CD4-positive, alpha-beta T cell treated with Interleukin-1 beta for 1 hour (primary cell): ENCODE data around the gene NAPSA.
"Not testable (repeated sequence)": the region's sequence is repeated elsewhere in the genome, so short reads cannot be mapped to it uniquely, and the experiment has no call there.

ENCODE experiments used
- DNase-seq, 2 donors: peaks; one replicate each; pipeline ENCODE4 v3.0.0-alpha.2; 2020 to 2022

Gene NAPSA

DNA sequence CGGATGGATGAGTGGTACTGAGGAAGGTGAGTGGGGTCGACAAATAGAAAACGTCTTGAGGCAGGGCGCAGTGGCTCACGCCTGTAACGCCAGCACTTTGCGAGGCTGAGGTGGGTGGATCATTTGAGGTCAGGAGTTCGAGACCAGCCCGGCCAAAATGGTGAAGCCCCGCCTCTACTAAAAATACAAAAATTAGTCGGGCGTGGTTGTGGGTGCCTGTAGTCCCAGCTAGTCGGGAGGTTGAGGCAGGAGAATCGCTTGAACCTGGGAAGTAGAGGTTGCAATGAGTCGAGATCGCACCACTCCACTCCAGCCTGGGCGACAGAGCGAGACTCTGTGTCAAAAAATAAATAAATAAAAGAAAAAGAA lies 35.5 kb downstream of the NAPSA start:
- not testable (repeated sequence) for DNase-seq

DNA sequence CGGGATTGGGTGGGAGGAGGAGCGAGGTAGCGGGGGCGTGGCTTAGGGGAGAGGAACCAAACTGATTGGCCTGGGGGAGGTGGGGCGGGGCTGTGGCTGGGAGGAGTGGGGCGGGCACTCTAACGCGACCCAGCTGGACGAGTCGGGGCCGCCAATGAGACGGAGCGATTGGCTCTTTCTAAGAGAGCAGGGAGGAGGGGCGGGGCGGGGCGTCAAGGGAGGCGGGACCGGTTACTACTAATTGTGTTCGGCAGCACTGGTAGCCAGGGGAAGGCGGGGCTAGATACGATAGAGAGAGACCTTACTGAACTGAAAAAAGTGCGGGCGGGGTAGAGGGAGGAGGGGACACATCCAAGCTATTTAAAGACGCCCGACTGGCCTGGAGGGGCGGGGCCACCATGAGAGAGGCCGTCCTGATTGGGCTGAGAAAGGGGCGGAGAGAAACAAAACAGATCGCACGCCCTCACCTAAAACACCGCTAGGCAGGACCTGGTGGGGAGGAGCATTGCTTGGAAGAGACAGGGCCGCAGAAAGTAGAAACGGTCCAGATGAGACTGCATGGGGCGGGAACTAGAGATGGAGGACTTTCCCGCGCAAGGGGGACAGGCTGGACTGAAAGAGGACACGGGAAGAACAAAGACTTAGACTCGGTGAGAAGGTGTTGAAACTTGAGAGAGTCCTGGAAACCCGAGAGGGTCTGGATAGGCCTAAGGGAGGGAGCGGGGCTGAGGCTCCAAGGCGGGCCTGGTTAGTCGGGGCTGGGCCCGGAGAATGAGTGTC lies 36.1 kb downstream of the NAPSA start, which contains the start of gene KCNC3:
Gene KCNC3 (minus strand): TSS at position 232 of the 780 bp plus-strand sequence. CDS start 295 bp downstream, outside the sequence.
- DNase-seq = peak; percentile 92 to 97

DNA sequence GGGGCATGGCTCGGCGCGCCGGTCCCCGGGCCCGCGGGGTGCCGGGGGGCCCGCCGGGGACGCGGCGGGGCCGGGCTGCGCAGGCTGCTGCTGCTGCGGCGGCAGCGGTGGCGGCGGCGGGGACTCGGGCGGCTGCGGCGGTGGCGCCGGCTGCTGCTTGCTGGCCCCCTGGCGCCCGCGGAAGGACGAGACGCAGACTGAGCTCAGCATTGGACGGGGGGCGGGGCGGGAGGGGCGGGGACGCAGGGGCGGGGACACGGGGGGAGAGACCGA lies 36.6 kb downstream of the NAPSA start:
- no peak for DNase-seq

DNA sequence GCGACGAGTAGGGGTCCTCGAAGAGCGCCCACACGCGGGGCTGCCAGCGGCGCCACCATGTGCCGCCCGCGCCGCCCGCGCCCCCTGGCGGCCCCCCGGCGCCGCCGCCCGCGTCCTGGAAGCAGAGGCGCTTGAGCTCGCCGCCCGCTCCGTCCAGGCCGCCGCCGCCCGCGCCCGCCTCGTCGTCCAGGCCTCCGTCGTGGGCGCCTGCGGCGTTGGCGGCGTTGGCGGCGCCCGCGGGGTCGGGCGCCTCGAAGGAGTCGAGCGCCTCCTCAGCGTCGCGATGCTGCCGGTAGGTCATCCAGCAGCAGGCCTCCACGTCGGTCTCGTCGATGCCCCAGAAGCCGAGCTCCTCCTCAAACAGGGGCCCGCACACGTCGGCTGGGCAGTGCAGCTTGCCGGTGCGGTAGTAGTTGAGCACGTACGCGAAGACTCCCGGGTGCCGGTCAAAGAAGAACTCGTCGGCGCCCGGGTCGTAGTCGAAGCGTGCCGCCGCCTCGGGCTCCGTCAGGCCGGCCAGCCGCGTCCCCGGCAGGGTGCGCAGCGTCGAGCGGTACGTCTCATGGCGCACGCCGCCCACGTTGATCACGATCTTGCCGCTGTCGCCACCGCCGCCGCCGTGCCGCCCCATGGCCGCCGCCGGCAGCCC lies 37.1 kb downstream of the NAPSA start:
- no peak for DNase-seq

DNA sequence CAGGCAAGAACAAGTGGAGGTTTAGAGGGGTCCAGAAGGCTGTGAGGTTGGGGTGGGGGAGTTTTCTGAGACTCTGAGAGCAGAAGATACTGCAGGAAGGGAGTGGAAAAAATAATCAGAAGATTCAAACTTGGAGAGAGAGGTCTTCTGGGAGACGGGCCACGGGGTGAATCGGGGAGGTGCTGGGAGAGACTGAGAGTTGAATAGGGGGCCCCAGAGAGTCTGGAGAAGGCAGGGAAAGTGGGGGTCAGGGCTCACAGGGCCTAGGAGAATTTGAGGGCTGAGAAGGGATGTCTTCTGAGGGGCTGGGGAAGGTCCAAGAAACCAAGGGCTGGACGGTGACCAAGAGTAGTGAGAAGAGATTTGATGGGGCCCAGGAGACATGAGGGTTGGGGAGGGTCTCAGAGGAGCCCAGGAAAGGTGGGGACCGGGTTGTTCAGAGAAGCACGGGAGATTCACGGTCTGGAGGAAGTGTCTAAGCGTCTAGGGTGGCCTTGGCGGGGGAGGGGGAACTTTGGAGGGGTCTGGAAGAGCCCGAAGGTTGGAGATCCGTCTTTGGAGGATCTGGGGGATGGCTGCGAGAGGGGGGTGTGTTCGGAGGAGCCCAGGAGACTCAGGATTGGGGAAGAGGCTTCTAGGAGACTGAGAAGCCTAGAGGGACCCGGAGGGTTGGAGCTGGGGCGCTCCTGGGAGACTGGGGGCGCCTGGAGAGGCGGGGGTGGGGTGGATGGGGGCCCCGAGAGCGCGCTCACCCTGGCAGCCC lies 37.8 kb downstream of the NAPSA start:
- no peak for DNase-seq

DNA sequence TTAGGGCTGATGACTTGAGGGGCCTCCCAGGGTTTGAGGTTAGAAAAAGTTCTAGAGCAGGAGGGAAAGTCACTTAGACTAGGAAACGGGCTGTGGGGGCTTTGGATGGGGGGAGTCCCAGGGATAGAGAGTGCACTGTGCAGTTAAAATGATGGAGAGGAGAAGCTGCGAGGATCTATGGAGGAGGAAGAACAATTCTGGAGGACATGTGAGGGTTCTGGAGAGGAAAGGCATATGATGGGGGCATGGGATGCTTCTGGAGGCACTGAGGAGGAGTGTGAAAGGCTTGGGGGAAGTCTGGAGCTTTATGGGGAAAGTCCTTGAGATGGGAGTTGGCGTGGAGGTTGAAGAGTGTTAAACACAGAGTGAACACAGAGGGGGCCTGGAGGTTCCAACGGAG lies 38.4 kb downstream of the NAPSA start:
- no peak for DNase-seq

DNA sequence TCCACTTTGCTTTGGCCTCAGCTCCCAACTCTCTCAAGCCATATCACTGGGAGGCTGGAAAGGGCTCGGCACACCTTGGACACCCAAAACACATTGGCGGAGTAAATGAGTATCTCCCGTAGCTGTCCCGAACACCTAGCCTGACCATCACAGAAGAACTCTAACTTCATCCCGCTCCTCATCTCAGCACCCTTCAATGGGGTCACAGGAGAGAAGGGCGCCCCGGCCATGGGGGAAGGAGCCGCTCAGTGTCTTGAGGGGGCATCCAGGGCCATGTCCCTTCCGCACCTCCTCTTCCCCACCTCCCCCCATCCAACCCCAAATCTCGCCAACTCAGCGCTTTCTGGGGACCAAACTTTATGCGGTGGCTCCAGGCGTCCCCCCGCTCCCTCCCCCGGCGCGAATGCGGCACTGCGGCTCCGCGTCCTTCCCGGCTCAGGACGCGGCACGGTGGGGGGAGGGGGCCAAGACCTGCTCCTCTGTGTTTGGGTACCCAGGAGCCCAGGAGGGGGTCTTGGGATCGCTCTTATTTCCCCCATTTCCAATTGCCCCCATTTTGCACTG lies 39.3 kb downstream of the NAPSA start:
- DNase-seq = no peak

DNA sequence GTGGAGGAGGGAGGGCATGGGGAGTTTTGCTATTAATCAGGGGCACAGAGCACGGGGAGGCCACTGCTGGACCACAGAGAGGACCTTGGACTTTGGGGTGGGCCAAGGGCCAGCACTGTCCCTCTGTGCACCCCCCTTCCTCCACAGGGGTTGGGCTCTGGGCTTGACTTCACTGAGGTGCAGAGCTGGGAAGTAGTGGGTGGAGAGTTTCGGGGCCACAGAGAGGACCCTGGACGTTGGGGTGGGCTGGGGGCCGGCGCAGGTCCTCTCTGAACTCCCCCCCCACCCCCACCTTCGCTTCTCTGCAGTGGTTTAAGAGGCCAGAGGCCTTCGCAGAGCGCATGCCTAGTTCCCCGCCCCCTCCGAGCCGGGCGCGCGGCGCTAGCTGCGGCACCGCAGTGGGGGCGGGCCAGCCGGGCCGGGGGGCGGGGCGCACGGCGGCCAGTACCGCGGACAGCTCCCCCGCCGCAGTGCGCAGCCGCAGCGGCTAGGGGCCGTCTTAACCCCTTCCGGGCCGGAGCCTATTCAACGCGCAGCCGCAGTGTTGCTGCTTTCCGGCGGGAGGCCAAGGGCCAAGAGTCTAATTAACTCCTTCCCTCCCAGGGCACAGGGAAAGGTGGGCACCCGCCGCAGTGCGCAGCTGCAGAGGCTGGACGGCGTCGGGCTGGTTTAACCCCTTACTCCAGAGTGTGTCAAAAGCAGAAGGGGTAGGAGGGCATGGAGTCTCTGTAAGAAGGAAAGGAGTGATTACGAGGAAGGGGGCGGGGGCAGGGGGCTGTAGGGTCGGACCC lies 39.9 kb downstream of the NAPSA start:
- peak; percentile 73 to 76 for DNase-seq

DNA sequence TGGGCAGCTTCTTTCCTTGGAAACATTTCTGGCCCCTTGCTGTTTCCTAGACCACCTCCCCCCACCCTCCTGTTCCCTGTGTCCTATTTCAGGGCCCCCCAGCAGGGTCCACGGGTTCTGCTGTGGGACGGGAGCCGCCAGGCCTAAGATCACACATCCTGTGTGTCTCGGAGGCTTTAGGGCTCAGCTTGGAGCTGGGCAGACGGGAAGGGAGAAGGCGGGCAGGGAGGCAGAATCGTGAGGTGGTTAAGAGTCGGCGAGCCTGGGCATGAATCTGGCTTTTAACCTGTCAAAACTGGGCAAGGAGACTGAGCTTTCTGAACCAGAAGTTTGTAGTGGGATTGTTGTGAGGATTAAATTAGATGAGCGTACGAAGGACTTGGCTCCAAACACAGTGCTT lies 41.1 kb downstream of the NAPSA start:
- DNase-seq = no peak

DNA sequence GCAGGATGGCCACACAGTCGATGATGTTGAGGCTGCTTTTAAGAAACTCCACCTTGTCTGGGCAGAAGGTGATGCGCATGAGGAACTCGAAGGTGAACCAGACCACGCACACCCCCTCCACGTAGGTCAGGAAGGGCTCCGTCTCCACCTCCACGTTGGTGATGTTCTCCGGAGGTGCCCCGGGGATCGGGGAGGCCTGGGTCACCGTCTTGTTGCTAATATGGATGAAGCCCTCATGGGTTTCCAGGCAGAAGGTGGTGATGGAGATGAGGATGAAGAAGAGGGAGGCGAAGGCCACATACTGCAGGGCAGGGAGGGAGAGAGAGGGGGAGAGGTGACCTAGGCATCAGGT lies 41.7 kb downstream of the NAPSA start:
- DNase-seq = no peak

DNA sequence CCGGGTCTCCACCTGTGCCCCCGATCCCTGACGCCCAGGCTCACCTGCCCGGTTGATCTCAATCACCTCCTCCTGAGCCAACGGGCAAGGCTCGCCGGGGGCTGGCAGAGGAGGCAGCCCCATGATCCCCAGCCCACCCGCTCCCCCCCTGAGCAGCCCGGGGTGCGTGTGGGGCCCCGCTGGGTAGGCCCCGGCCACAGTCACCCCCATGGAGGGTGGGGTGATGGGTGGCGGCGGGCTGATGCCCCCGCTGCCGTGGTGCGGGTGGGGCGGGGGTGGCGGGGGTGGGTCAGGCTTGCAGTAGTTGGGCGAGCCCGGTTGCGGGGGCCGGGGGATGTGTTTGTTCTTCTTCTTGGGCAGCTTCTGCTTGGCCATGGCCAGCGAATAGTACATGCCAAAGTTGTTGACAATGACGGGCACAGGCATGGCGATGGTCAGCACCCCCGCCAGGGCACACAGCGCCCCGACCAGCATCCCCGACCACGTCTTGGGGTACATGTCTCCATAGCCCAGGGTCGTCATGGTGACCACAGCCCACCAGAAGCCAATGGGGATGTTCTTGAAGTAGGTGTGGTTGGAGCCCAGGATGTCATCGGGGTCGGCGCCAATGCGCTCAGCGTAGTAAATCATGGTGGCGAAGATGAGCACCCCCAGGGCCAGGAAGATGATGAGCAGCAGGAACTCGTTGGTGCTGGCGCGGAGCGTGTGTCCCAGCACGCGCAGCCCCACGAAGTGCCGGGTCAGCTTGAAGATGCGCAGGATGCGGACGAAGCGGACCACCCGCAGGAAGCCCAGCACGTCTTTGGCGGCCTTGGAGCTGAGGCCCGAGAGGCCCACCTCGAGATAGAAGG lies 42.3 kb downstream of the NAPSA start:
- no peak for DNase-seq

DNA sequence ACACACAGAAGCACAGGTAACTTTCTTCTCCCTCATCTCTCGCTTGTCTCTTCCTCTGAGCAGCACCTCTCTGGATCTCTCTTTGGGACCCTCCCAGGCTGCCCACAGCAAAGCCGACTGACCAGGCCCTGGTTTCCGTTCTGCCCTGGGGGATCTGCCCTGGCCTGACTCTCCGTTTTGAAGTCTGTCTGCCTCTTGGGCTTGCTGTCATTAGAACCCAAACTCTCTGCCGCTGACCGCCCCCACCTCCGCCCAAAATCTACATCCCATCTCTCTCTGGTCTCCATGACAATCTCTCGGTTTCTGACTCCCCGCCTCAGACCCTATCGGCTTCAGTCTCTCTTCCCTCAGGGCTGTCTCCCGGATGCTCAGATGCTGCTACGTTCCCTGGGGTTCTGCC lies 43.2 kb downstream of the NAPSA start:
- no peak for DNase-seq

DNA sequence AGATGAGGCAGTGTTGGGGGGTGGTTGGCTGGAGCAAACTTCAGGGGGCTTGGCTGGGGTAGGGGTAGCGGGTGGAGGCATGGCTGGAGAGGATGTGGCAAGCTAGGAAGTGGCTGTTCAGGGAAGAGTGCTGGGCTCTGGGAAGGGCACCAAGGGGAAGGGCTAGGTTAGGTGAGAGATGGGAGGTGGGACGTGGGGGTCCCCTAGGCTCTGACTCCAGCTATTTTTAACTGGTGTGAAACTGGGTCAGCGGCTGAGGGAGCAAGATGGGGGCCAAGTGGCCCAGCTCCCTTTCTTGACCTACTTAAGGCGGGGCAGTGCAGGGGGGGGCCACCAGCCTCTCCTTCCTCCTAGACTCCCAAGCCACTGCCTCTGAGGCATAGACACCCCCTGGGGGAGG lies 43.6 kb downstream of the NAPSA start:
- DNase-seq = no peak

DNA sequence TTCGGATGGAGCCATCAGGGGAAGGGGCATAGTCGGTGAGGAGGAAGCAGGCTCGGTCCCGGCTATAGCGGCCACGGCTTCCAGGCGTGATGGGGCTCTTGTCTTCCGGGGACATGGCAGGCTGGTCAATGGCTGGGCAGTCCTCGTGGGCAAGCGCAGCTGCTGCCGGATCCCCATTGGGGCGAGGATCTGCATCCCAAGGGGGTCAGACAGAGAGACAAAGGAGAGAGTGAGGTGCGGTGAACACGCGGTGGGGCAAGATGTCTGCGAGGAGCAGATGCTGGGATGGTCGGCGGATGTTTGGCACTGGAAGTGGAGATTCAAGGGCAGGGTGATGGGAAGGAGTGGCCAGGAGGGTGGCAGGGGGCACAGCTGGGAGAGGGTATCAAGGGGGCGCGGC lies 44.8 kb downstream of the NAPSA start:
- DNase-seq = no peak

DNA sequence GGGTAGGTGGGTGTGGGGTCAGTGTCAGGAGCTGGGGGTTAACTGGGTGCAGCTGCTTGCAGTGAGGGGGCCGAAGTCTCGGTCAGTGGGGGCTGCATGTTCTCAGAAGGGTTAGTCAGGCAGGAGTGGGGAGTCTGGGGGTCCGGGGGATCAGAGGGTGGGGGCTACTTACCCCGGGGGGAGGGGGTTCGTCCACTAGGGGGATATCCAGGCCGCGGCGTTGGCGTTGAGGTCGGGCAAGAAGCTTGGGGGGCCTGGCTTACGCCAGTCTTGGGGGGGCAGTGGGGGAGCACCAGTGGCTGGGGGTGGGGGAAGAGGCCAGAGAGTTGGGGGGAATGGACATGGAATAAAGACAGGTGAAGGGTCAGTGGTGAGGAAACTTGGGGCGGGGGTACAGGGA lies 45.4 kb downstream of the NAPSA start:
- no peak for DNase-seq

DNA sequence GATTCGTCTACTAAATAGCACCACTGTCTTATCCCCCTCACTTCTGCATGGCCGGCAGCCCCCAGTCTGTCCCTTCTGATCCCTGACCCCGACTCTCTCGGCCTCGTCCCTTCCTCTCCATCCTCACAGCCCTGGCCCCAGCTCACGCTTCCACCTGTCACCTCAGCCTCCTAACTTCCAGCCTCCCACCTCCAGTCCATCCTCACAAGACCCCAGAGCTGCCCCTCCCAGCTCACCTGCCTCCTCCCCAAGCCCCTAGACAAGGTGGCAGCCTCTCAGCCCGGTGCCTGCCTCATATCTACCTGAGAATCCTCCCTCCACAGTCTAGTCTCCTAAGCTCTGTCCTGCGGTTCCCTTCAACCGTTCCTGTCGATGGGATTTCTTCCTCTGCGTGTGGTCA lies 46.3 kb downstream of the NAPSA start:
- no peak for DNase-seq

DNA sequence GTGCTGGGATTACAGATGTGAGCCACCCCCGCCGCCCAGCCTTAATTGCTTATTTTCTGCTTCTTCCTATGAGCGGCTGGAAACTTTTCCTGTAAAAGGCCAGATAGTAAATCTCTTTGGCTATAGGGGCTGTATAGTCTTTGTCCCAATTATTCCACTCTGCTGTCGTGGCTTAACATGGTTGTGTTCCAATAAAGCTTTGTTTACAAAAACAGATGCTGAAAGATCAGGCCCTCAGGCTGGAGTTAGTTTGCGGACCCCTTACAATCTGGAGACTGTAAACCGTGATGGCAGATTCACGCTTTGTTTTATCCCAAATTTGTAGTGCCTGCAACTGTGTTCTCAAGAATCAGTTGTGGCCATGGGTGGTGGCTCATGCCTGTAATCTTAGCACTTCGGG lies 47.0 kb downstream of the NAPSA start:
- DNase-seq = no peak

DNA sequence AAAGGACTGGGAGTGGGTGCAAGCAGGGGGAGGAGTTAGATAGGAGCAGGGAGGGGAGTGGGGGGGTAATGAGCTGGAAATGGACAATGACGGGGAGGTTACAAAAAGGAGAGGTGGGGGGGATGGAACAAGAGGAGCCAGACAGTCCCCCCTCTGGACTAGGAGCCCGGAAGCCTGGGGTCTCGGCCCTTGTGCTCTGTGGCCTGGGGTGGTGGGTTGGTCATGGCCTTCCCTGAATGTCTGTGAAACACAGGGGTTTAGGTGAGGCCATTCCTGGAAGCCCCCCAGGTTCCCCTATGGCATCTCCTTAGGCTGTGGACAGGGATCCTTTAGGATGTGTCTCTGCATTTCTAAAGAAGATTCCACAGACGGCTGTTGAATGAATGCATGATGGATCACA lies 48.3 kb downstream of the NAPSA start:
- no peak for DNase-seq

DNA sequence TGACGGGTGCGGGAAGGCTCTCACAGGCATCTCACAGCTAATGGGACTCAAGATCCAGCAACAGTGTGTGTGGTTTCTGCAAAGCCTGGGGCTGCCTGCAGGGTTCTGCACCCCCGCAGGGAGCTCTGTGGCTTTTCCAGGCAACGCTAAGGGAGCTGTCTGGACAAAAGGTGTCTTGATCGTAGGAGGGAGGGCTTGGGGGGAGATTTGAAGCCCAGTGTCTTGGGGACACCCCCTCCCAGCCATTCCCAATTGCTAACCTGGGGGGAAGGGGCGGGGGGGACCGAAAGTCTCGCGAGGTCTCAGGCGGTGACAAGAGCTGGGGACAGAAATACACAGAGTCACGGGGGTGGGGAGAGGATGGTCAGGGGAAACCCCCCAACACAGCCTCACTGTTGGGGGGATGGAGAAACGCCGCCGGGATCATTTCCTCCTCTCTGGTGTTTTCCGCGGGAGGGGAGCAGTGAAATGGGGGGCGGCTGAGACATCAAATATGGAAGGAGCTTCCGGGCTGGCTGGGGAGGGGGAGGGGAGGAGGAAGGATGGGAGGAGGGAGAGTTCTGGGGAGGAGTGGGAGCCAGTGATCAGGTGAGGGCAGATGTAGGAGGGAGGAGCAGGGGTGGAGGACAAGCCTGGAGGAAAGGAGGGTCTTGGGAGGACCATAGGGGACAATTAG lies 49.5 kb downstream of the NAPSA start:
- DNase-seq = no peak

DNA sequence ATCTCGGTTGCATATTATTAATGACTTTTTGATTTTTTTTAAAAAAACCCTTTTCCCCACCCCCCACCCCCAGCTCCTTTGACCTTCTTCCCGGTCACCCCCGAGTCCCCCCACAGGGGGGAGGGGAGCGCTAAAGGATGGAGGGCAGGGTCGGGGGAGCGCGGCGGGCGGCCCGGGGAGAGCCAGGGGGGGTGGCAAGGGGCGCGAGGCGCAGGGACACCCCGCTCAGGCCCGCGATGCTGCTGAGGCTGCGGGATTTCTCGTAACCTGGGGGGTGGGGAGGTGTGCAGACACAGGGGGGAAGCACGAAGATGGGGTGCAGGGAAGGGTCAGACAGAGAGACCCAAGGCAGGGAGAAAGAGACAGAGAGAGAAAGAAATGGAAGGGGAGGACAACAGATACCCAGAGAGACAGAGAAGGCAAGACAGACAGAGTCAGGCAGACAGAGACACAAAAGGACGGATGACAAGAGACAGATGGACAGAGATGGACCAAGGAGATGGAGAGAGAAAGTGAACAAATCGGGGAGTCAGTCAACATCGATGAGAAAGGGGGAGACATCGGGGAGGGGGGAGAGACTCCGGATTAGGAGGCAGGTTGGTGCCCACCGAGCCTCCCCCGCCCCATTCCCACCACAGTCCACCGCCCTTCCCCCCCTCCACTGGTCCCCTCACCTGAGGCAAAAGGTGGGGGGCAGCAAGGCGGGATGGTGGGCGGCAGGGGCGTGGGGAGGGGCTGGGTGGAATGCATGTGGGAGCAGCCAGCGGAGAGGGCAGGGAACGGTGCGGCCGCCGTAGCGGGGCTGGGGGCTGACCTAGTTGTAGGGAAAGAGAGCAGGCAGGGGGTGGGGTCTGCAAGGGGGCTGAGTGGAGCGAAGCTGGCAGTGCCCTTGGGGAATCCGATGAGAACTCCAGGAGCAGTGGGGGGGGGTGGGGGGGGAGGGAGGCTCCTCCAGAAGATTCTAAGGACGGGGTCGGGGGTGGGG lies 50.4 kb downstream of the NAPSA start:
- no peak for DNase-seq
